ENCODE measurements around the gene CAMK4. TPM values are rescaled to one million over a fixed set of nuclear protein-coding genes. Genes with fewer than 3 reads are reported as not detected.

The CAMK4 gene
- polyA plus RNA-seq, 1 donor from 2014 or later, result 16.6 TPM

GRCh38 chr5:111461255-111461671 lies 237.1 kb downstream of the CAMK4 start:
- Histone ChIP-seq H3K4me3 (ENCODE audit: low read length) (no peak overlapping the region), H3K4me2 (ENCODE audit: low read length) (no peak overlapping the region), H3K79me2 (replicated peaks; ENCODE audit: insufficient read depth, low read length) (no peaks in the 10 kb centered on the region), H3F3A (ENCODE audit: insufficient read depth, low read length, poor library complexity, severe bottlenecking) (no peaks in the 10 kb centered on the region), H3K27me3 (ENCODE audit: insufficient read depth, low read depth, low read length) (no peaks in the 10 kb centered on the region), H2AFZ (ENCODE audit: low read depth, low read length) (peak overlapping the region; percentile 6), H3K36me3 (ENCODE audit: insufficient read depth, low read length) (no peaks in the 10 kb centered on the region), H3K9me2 (ENCODE audit: insufficient read depth, low read length) (no peaks in the 10 kb centered on the region), H3K9ac (ENCODE audit: low read length) (peak overlapping the region; percentile 34), H3K27ac (ENCODE audit: low read length) (peak overlapping the region; percentile 37), H4K20me1 (ENCODE audit: insufficient read depth) (no peaks in the 10 kb centered on the region), H3K9me3 (ENCODE audit: low read length) (no peaks in the 10 kb centered on the region)
- TF ChIP-seq SMC3 (conservative IDR thresholded peaks at IDR 0.05; ENCODE audit: poor library complexity) (peak; percentile 87), RAD21 (conservative IDR thresholded peaks at IDR 0.05) (peak; percentile 92), MXI1 (conservative IDR thresholded peaks at IDR 0.05; ENCODE audit: poor library complexity, severe bottlenecking) (no peak), CTCF (IDR thresholded peaks at IDR 0.05; ENCODE audit: poor library complexity, severe bottlenecking) (peak; percentile 91)

- Histone ChIP-seq H3K79me2 (replicated peaks; ENCODE audit: insufficient read depth, low read length) (no peaks in the 10 kb centered on the region), H3K4me2 (ENCODE audit: low read length) (no peak overlapping the region), H3K9me2 (ENCODE audit: insufficient read depth, low read length) (no peaks in the 10 kb centered on the region), H3K36me3 (ENCODE audit: insufficient read depth, low read length) (no peaks in the 10 kb centered on the region), H3K9ac (ENCODE audit: low read length) (no peak overlapping the region), H2AFZ (ENCODE audit: low read depth, low read length) (no peak overlapping the region), H3K4me3 (ENCODE audit: low read length) (no peak overlapping the region), H3F3A (ENCODE audit: insufficient read depth, low read length, poor library complexity, severe bottlenecking) (no peaks in the 10 kb centered on the region), H3K9me3 (ENCODE audit: low read length) (no peaks in the 10 kb centered on the region), H4K20me1 (ENCODE audit: insufficient read depth) (no peaks in the 10 kb centered on the region), H3K27ac (ENCODE audit: low read length) (no peak overlapping the region), H3K27me3 (ENCODE audit: insufficient read depth, low read depth, low read length) (no peaks in the 10 kb centered on the region)
- TF ChIP-seq RAD21 (conservative IDR thresholded peaks at IDR 0.05) (no peak), EP300 (conservative IDR thresholded peaks at IDR 0.05; ENCODE audit: poor library complexity, severe bottlenecking) (no peak), POLR2AphosphoS5 (IDR thresholded peaks at IDR 0.05) (no peak), EZH2 (IDR thresholded peaks at IDR 0.05; ENCODE audit: borderline replicate concordance, insufficient read depth, low read length, poor library complexity, severe bottlenecking) (no peak), TAF1 (IDR thresholded peaks at IDR 0.05; ENCODE audit: low read depth) (no peak), REST (IDR thresholded peaks at IDR 0.05; ENCODE audit: borderline replicate concordance) (no peak), CTCF (IDR thresholded peaks at IDR 0.05; ENCODE audit: poor library complexity, severe bottlenecking) (no peak), MXI1 (conservative IDR thresholded peaks at IDR 0.05; ENCODE audit: poor library complexity, severe bottlenecking) (no peak), SMC3 (conservative IDR thresholded peaks at IDR 0.05; ENCODE audit: poor library complexity) (no peak)
These were observed 237.8 kb downstream of the CAMK4 start for GRCh38 chr5:111461934-111462333.

All from neural cell (in vitro differentiated cells).